GM19043 (cell line): ENCODE results near the gene PPP1R13B.

Experiments used
- ATAC-seq: cut with Tn5 transposase; IDR thresholded peaks from one replicate; pipeline ENCODE4 v1.9.1; 2021; ENCODE audit warnings: low read depth; ENCODE audit not compliant: unreplicated experiment

The PPP1R13B gene

DNA sequence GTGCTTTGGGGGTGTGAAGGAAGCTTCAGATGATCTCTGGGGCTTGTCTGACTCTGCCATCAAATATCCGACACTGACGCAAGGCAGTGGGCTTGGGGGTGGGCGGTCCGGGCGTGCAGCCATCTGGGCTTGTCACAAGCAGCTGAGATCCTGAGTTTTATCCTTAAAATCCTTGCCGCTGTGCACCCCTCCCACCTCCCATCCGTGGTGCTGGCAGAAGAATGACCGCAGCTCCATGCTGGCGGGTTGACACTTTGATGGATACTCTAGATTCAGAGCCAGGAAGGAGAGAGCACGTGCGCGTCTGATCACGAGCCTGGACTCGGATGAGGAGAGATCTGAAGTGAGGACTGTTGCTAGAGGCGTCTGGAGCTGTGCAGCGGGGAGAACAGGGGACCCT lies 128.8 kb downstream of the PPP1R13B start:
- ATAC-seq, result no peak

DNA sequence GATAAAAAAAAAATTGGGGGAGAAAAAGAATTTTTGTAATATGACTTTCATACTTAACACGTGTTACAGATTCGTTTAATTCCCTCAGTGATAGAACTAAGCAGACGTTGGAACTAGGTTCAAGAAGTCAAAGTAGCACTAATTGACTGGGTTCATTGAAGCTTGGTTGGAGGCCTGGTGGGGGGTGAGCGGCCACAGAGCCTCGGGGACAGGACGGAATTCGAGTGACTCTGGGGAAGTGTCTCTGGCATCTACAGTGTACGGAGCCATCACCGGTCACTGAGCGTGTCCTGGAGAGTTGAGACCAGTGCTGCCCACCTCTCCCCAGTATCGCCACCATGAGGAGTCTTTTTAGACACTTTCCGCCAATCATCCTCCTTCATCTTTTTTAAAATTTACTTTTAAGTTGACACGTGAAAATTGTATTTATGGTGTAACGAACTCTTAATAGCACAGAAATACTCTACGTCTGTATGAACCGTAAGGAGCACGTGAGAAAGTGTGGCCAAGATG lies 130.4 kb downstream of the PPP1R13B start:
- ATAC-seq, result no peak

DNA sequence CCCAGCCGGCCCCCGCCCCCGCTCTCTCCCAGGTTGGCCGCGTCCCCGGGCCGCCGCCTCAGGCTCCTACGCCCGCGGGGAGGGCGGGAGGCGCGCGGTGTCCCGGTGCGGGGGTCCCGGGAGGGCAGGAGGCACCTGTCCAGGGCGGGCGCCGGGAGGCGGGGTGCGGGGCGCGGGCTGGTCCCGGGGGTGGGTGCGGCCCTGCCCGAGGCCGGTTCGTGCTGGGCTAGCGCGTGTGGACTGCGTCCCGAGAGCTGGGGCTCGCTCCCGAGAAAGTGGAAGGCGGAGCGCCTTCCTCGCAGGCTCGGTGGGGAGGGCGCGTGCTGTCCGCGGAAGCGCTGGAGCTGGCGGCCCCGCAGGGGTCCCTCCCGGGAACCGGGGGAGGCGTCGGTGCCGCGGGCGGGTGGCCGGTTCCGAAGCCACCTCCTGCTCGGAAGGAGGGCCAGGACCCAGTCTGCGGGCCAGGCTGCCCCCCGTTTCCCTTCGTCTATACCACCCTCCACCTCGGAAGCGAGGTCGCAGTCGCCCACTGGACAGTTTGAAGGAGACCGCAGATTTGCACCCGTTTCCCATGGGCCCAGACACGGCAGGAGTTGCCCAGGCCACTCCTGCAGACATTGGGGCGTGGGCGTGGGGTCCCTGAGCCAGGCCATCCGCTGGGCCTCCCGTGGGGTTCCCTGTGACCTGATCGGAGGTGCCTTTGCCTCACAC lies 131.1 kb downstream of the PPP1R13B start:
- ATAC-seq, result no peak

DNA sequence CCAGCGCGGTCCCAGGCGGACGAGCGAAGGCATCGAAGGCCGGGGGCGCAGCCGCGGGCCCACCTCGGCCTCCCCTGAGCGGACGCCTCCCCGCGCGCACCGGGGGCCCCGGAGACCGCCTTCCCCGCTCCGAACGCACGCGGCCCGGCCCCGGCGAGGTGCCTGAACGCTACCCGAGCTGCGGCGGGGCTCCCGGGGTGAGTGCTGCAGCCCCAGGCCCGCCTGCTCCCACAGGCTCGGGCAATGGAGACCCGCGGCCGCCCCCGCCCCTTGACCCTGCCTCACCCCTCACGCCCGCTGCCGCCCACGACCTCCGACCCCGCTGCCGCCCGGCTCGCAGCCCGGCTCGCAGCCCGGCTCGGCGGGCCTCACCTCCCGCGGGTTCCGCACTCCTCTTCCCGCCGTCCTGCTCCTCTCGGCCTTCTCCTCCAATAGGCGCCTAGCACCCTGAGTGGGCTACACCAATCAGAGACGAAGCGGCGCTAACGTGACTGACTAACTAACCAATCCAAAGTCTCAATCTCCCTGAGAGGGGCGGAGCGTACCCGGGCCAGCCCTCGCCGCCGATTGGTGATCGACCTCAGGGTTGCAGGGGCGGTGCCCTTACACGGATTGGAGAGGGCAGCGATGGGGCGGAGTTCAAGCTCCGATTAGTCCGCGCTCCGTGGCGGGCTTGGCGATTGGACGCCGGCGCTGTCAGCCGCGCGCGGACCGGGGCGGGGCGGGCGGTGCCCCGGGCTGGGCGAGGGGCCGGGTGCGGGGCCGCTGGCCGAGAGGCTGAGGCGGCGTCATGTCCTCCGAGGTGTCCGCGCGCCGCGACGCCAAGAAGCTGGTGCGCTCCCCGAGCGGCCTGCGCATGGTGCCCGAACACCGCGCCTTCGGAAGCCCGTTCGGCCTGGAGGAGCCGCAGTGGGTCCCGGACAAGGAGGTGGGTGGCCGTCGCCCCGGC lies 132.0 kb downstream of the PPP1R13B start, which contains the start of the genes XRCC3 and ZFYVE21:
TSS of gene XRCC3 (minus strand) at position 400 of the 949 bp plus-strand sequence. CDS start 4,364 bp downstream, outside the sequence.
TSS of gene ZFYVE21 (plus strand) at position 759 of the 949 bp plus-strand sequence. CDS start at position 791, 32 bp downstream.
- peak; percentile 93 for ATAC-seq

DNA sequence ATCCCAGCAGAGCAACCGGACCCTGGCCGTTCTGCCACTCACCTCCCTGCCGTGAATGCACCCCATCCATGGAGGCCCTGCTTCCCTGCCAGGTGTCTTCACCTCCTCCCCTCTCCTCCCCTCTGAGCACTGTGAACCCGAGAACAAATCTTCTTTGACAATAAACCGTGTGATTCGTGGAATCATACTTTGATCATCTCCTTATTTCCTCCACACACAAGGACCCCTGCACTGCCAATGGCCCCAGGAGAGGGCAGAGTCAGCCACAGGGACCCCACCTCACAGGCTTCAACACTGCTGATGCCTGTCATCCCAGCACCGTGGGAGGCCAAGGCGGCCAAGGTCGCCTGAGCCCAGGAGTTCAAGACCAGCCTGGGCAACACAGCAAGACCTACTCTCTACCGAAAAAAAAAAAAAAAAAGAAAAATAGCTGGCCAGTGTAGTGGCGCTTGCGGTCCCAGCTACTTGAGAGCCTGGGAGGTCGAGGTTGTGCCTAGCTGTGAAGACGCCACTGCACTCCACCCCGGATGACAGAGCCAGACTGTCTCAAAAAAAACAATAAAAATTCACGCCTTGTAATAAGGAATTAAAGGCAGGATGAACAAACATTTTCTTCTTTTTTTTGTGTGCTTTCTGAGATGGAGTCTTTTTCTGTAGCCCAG lies 133.2 kb downstream of the PPP1R13B start:
- no peak for ATAC-seq

DNA sequence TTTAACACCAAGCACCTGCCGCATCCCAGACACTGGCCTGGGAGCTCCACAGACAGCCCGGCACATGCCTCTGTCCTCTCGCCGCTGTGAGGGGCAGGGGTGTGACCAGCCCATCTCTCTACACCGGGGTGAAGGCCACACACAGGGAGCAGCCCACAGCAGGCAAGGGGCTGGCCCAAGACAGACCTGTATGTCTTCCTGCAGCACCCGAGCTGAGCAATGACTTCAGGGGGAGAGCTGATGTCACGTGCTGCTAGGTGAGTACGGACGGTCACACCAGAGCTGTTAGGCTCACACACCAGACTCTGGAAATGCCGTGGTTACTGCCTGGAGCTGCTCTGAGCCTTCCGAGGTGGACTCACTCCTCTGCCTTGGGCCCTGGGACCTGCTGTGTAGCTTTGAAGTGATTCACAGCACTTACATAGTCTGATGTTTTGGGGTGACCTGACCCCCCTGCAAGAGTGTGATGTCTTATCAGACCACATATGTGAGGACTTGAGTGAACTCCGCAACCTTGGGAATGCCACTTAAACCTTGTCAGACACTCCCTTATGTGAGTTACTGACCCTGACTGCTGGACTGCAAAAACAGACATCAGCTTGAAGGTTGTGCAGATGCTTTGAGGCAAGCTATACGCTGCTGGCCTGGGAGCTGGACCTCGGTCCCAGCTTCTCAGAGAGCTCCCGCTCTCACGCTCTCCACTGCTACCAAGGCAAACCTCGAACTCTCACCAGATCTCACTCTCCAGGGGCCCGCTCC lies 133.9 kb downstream of the PPP1R13B start:
- no peak for ATAC-seq

DNA sequence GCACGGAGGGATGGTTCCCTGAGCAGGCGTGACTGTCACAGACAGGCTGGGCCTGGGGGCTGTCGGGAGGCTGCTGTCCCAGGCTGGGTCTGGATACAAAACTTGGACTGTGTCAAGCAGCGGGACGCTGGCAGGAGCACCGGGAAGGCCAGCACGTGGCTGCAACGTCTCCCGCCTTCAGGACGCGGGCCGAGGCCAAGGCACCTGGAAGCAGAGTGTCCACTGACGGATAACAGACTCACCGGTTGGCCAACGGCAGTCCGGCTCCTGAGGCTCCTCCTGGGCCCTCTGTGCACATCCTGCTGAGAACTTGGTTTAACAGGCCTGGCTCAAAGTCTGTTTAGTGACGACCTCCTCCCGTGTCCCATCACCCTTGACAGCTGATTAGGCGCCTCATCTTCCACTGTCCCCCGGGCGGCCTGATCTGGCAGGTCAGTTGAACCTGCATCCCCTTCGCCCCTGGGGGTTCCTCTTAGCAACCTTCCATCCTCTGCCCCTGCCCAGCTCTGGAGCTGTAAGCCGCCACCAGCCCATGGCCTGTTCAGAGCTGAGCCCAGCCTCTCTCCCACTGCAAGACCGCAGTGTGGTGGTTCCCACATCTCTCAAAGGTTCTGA lies 134.6 kb downstream of the PPP1R13B start:
- ATAC-seq, result no peak

DNA sequence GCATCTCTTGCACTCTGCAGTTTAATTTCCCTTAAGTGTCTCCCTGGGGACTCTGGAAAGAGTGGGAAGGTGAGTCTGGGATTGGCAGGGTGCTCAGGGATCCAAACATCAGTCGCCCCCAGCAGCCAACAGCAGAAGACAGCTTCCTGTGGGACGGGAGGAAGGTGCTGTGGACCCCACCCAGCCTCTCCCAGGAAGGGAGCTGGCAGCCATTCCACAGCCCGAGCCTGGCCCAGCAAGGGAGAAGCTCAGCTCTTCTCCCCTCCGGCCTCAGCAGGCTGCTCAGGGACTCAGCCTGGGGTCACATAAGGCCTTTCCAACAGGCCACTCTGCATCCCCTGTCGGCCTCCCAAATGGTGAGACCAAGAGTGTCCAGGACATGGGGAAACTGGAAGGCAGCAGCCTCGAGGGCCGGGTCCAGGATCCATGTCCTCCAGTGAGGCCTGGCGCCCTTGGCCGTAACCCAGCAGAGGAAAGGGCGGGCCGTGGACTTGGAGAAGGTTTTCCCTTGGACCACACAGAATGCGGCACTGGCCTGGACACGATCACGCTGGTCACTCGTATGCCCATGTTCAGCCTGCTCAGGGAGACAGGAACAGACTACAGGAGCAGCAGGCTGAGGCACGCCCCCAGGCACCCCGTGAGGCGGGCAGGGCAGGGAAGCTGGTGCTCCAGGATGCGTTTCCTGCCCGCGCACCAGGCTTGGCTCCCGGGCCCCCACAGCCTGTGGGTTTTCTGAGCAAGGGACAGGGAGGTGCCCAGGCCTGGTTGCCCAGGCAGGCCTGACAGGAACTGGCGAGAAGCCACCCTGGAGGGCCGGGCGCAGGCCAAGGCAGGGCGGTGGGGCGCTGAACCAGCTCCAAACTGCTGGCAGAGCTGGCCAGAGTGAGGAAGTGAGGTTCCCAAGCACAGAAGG lies 135.6 kb downstream of the PPP1R13B start:
- no peak for ATAC-seq

DNA sequence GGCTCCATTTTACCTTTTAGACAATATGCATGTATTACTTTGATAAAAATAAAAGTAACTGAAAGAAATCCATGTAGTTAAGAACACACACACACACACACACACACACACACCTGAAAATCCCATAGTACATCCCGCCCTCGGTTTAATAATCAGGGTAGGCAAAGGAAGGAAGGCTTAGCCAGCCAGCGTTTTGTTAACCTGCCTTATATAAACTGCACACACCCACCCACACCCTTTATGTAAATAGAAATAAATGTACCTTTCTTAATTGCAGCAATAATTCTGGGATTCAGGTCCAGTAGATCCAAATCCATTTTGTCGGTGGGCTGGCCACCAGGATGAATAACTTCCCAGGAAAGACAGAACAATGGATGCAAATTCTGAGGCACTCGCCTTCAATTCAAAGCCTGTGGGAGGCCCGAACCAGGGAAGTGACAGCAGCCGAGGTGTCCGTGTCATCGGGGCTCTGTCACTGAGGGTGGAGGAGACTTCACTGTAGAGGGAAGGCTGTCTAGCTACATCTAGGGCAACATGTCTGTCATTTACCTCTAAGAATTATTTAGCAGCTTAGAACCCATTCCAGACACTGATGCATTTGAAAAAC lies 136.5 kb downstream of the PPP1R13B start:
- ATAC-seq, result no peak

DNA sequence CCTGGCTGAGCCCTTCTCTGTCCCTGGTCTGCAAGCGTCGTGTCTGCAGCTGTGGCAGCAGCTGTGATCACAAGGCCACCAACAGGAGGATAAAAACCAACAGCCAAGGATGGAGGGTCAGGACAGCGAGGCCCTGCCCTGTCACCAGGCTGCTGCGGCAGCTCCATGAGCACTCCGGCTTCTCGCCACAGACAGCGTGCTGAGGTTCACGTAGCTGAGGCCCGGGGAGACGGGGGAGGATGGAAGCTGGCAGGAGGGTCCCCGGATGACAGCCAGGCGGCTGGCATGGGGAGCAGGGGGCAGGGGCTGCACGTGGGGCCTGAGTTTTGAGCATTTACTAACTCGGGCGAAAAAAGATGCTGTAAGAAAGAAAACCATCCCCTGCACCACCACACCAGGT lies 137.6 kb downstream of the PPP1R13B start:
- no peak for ATAC-seq

DNA sequence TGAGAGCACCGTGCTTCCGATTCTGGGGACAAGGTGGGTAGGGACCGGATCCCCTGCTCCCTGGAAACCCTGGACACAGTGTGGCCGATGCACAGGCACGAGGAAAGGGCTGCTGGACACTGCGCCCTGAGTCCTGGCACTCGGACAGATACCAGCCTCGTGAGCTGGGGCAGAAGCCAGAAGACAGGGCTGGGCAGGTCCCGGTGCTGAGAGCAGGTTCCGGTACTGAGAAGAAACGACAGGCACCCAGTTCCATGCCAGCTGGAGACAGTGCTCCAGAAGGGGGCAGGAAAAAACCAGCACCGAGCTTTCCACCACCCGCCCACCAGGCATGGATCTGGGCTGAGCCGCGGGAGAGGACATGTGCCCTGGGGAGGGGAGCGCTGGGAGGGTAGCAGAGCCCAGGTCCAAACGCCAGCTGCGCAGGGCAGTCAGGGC lies 138.6 kb downstream of the PPP1R13B start:
- ATAC-seq, result no peak

DNA sequence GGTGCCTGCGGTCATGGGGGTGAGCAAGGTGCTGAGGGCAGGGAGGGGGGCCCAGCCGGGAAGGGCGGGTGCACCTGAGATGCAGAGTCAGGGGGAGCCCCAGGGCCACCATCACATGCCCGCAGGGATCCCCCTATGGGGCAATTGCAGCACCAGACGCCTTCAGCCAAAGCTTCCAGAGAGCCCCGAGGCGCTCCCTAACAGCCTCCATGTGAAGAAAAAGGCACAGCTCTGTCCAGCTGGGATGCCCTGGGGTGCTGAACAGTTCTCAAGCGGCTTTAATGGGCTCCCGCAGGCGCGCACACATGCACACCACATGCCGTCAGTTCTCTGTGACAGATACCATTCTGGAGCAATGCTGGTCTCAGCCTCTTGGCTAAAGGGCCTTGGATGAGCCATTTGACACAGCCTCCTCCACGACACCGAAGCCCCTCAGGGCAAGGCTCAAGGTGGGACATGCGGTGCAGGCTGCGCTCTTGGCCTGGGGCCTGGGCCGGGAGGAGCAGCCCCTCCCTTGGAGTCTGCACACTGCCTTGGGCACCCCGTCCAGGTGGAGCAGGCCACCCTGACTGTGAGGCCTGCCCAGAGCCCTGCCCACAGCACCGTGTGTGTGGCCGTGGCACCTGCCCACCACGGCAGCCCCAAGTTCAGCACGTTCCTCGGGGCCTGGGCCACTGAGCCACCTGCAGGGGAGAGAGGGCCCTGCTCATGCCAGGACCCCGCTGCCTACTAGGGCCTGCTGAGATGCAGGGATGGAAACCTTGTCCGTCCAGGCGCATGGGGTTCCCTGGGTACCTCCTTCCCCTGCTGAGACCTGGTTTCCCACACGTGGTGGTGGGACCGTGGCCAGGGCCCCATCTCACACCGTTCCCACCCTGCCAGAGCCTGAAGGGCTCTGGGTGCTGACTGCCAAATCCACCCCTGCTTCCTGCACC lies 139.8 kb downstream of the PPP1R13B start:
- no peak for ATAC-seq

DNA sequence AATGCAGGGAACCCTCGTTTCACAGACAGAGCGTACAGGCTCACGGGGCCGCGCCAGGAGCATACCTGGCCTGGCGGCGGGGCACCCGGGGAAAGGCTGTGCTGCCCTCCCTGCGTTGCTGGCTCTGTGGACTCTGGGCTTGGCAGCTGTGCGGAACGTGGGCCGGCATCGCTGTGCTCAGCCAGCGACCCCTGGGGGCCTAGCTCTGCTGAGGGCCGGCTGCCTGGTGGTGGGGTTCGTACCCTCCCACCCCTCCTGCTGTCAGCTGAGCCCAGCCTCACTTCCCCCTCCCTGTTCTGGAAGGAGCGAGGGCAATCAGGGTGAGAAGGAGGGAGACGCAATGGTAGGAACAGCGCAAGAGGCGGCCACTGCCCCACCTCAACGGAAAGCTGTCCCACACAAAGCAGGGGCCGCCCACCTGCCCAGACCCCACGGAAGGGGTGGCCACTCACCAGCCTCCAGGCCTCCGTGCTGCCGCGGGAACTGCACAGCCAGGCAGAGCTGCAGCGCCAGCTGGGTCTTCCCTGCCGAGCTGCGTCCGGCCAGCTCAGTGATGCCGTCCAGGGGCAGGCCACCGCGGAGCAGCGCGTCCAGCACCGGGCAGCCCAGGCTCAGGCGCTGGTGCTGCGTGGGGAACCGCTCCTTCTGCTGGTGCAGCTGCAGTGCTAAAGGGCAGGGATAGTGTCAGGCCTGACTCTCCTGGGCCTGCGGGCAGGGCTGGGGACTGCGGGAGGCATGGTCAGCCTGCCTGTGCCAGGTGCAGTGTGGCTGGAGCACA lies 140.6 kb downstream of the PPP1R13B start:
- ATAC-seq, result no peak

DNA sequence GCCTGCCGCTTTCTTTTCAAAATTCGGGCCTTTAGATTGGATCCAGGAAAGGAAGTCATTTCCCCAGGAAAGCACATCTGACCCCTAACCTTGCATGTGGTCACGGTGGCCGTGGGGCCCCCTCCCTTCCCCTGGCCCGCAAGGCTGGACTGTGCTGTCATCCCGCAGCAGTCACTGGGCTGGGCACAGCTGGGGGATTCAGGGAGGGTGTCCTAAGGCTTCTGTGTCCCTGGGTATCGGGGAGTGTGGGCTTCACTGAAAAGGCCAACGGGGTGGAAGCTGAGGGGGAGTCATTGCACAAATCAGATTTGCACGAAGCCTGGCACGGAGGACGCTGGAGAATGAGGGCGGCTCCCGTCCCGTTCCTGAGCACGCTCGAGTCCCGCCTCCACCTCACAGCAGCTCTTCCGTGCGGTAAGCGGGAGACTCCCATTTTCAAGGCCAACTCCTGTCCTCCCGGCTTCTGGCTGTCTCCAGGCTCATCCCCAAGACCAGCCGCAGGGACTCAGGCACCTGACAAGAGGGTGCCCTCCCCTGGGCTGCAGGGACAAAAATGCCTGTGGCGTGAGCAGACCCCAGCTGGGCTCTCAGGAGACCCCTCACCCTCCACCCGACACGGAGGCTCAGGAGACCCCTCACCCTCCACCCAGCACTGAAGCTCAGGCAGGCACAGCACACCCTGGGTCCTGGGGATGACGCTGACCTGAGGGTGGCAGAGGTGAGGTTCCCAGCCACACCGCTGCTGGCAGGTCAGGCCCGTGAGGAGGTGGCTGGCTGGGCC lies 141.7 kb downstream of the PPP1R13B start:
- ATAC-seq, result no peak

DNA sequence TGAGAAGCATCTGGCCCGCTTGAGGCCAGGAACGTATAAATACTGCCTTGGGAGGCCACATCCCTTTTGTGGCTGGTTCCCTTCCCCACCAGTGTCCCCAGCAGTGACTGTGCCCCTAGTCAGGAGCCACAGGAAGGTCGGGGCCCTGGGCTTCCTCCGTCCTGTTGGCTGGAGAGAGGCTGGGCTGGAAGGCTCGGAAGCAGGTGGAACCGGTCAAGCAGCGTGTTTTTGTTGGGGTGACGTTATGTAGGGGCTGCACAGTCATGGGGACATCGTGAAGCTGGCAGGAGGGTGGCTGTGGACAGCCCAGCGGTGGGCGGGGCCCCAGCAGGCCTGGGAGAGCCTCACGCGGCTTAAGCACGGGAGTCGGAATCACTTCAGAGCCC lies 142.3 kb downstream of the PPP1R13B start:
- no peak for ATAC-seq

DNA sequence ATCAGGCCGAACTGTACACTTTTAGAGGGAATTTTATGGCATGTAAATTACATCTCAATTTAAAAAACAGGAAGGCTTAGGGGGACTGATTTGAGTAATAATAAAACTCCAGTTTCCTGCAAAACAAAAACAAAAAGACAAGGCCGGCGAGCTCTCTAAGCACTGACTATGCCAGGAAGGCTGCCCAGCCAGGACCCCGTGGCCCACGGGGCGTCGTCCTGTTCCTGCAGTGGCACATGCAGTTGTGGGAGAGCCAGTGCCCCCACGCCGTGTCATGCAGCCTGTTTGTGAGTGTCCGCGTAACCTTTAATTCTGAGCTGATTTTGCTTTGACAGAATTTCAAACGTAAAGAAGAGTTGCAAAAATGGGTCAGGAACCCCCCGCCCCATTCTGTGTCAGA lies 142.7 kb downstream of the PPP1R13B start:
- no peak for ATAC-seq
